HEK293T (cell line): ENCODE data around the gene ZFPM1.

ENCODE experiments used
- CTCF ChIA-PET: fragments of 350-600 bp; formaldehyde crosslinking; extraction: SDS; loops from one replicate; lab custom pipeline; 2021; ENCODE audit warnings: antibody characterized with exemption, inconsistent platforms; lab: Yijun Ruan, JAX
- POLR2A ChIA-PET: fragments of 350-600 bp; formaldehyde crosslinking; extraction: SDS; loops from one replicate; lab custom pipeline; 2020; ENCODE audit warnings: antibody characterized with exemption, inconsistent platforms; lab: Yijun Ruan, JAX
- DNase-seq: peaks from one replicate; pipeline ENCODE4 v3.0.0; 2012; ENCODE audit warnings: mixed read lengths; ENCODE audit errors: extremely low spot score
- ARNT ChIP-seq: fragments of 450-650 bp; IDR thresholded peaks from 2 replicates; pipeline ENCODE4 v1.6.1; 2017; ENCODE audit warnings: mild to moderate bottlenecking
- BHLHE40 ChIP-seq: fragments of 450-650 bp; IDR thresholded peaks from 2 replicates; pipeline ENCODE4 v1.6.1; 2016; ENCODE audit warnings: mild to moderate bottlenecking, moderate library complexity, borderline replicate concordance
- CTBP1 ChIP-seq: fragments of 450-650 bp; IDR thresholded peaks from 2 replicates; pipeline ENCODE4 v1.6.1; 2016; ENCODE audit warnings: borderline replicate concordance
- ELF4 ChIP-seq: fragments of 450-650 bp; IDR thresholded peaks from 2 replicates; pipeline ENCODE4 v1.6.1; 2017; ENCODE audit warnings: antibody characterized with exemption
- FOXA1 ChIP-seq: fragments of 450-650 bp; IDR thresholded peaks from 2 replicates; pipeline ENCODE4 v1.6.1; 2016; ENCODE audit warnings: mild to moderate bottlenecking
- FOXK2 ChIP-seq: fragments of 450-650 bp; IDR thresholded peaks from 2 replicates; pipeline ENCODE4 v1.6.1; 2016; ENCODE audit warnings: mild to moderate bottlenecking
- FOXM1 ChIP-seq: fragments of 450-650 bp; IDR thresholded peaks from 2 replicates; pipeline ENCODE4 v1.6.1; 2017; ENCODE audit warnings: mild to moderate bottlenecking, borderline replicate concordance
- HDGF ChIP-seq: fragments of 450-650 bp; IDR thresholded peaks from 2 replicates; pipeline ENCODE4 v1.6.1; 2017; ENCODE audit warnings: antibody characterized with exemption, borderline replicate concordance
- L3MBTL2 ChIP-seq: fragments of 450-650 bp; conservative IDR thresholded peaks from 2 replicates; pipeline ENCODE4 v1.6.1; 2016; ENCODE audit warnings: mild to moderate bottlenecking
- LEF1 ChIP-seq: fragments of 450-650 bp; IDR thresholded peaks from 2 replicates; pipeline ENCODE4 v1.6.1; 2017; ENCODE audit warnings: mild to moderate bottlenecking, borderline replicate concordance
- NFRKB ChIP-seq: fragments of 450-650 bp; IDR thresholded peaks from 2 replicates; pipeline ENCODE4 v1.6.1; 2016; ENCODE audit warnings: mild to moderate bottlenecking, moderate library complexity
- SP1 ChIP-seq: fragments of 450-650 bp; IDR thresholded peaks from 2 replicates; pipeline ENCODE4 v1.6.1; 2017
- SUZ12 ChIP-seq: fragments of 450-650 bp; IDR thresholded peaks from 2 replicates; pipeline ENCODE4 v1.6.1; 2016; ENCODE audit warnings: mild to moderate bottlenecking
- TARDBP ChIP-seq: fragments of 450-650 bp; IDR thresholded peaks from 2 replicates; pipeline ENCODE4 v1.6.1; 2016
- ZNF384 ChIP-seq: fragments of 450-650 bp; IDR thresholded peaks from 2 replicates; pipeline ENCODE4 v1.6.1; 2016
- TF ChIP-seq, protein P1 (sequence below): fragments of 450-650 bp; IDR thresholded peaks from 2 replicates; pipeline ENCODE4 v1.6.1; 2016

The ZFPM1 gene

DNA sequence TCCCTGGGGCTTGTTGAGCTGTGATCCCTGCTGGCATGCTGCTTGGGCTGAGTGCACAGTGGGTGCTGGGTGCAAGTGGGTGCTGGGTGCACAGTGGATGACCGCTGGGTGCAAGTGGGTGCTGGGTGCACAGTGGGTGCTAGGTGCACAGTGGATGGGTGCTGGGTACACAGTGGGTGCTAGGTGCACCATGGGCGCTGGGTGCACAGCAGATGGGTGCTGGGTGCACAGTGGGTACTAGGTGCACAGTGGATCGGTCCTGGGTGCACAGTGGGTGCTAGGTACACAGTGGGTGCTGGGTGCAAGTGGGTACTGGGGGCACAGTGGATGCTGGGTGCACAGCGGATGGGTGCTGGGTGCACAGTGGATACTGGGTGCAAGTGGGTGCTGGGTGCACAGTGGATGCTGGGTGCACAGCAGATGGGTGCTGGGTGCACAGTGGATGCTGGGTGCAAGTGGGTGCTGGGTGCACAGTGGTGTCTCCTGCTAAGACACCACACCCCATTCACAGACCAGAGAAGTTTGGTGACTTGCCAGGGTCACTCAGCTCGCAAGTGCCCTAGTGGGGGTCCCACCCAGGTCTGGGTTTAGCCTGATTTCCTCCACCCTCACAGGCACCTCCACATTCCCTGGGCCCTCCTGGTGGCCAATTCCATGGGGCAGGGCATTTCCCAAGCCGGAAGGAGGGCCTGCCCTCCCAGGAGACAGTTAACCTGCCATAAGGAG, 33.5 kb downstream of the ZFPM1 start:
- POLR2A ChIA-PET: no interaction called here
- TF ChIP-seq CTBP1 (no peak), LEF1 (no peak), SUZ12 (no peak), ARNT (no peak), FOXM1 (no peak), FOXA1 (no peak), BHLHE40 (no peak)
- CTCF ChIA-PET: no interaction called here
- DNase-seq: no peak

DNA sequence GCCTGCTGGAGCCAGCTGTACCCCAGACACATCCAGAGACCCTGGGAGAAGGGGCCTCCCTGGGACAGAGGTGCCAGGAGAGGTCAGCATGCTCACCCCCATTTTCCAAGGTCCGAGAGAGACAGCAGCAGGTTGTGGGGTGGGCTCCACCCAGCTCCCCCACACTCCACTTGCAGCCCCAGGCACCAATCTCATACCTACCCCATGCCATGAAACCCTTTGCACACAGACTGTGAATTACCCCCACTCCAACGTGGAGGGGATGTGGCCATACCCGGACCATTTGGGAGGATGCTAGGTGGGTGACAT, 34.0 kb downstream of the ZFPM1 start:
- CTCF ChIA-PET: no interaction called here
- POLR2A ChIA-PET: no interaction called here
- DNase-seq: no peak
- TF ChIP-seq HDGF: no peak
- TF ChIP-seq, protein P1, sequence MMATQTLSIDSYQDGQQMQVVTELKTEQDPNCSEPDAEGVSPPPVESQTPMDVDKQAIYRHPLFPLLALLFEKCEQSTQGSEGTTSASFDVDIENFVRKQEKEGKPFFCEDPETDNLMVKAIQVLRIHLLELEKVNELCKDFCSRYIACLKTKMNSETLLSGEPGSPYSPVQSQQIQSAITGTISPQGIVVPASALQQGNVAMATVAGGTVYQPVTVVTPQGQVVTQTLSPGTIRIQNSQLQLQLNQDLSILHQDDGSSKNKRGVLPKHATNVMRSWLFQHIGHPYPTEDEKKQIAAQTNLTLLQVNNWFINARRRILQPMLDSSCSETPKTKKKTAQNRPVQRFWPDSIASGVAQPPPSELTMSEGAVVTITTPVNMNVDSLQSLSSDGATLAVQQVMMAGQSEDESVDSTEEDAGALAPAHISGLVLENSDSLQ: no peak
- TF ChIP-seq SUZ12: no peak
- no peak for TF ChIP-seq FOXM1
- TF ChIP-seq L3MBTL2: no peak
- no peak for TF ChIP-seq LEF1

DNA sequence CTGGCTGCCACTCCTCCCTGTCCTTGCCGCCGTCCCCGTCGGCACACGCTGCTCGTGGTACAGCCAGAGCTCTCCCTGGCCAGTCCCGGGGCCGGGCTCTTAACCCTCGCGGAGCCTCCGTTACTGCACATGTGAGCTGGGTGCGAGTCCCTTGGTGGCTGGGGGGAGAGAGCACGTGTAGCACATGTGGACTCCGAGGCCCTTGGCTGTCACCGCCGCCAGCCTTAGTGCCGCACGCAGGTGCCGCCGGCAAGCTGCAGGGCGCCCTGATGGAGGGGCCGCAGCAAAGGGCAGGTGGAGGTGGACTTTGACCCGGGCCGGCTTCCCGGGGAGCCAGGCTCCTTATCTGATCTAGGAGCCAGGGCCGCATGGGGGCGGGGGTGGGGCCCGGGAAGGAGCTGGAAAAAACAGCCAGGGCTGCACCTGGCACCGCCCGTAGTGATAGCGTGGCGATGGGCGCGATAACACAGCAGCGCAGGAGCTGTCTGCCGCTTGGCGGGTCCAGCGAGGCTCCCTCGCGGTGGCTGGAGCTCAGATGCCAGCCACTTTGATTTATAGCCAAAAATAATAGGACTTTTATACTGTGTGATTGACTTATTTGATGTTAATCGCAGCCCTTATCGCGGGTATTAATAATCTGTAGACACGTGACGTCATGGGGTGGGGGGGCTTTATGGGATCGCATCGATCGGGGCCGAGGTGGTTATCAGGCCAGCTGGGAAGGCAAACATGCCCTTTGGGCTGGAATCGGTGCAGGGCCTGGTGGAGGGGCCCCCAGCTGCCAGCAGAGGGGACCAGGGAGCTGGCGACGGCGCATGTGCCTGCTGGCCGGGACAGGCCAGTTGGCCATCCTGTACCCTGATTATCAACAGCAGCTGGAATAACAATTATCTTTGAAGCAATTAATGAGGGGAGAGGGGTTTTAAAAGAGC, 35.1 kb downstream of the ZFPM1 start:
- DNase-seq: no peak
- TF ChIP-seq, protein P1: 0 out of 2 replicates have a peak, but pooled peaks have one; percentile 48
- no peak for TF ChIP-seq NFRKB
- CTCF ChIA-PET: no interaction called here
- POLR2A ChIA-PET: no interaction called here

DNA sequence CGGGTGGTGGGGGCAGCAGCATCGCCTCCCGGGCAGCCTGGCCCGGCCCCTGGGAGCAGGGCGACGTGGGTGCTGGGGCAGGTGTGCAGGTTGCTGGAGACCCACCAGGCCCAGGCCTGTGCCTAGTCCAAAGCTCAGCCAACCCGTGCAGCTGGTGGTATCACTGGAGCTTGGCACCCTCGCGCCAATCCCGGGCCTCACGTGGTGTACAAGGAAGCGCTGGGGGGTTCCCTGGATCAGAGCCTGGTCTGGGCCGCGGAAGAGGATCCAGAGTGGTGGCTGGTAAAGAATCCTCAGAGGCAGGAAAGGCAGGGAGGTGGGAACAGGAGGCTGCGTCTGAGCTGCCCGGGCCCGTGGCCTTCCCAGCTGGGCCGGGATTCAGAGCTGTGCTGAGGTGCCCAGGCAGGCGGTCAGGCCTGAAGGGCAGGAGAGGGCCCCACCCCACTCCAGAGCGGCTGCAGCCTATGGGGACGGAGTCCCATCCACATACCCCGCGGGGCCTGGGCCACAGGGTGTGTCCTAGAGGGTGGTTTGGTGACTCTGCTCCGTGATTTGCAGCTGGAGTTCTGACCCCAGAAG, 36.2 kb downstream of the ZFPM1 start:
- DNase-seq: no peak
- no peak for TF ChIP-seq FOXM1
- no peak for TF ChIP-seq ZNF384
- TF ChIP-seq ARNT: no peak
- TF ChIP-seq, protein P1: no peak
- TF ChIP-seq NFRKB: no peak
- no peak for TF ChIP-seq BHLHE40
- no peak for TF ChIP-seq HDGF
- no peak for TF ChIP-seq CTBP1
- TF ChIP-seq SP1: no peak
- no peak for TF ChIP-seq TARDBP
- no peak for TF ChIP-seq FOXK2
- TF ChIP-seq LEF1: no peak
- no peak for TF ChIP-seq L3MBTL2
- no peak for TF ChIP-seq SUZ12
- TF ChIP-seq FOXA1: no peak
- TF ChIP-seq ELF4: no peak
- POLR2A ChIA-PET: no interaction called here
- CTCF ChIA-PET: no interaction called here

DNA sequence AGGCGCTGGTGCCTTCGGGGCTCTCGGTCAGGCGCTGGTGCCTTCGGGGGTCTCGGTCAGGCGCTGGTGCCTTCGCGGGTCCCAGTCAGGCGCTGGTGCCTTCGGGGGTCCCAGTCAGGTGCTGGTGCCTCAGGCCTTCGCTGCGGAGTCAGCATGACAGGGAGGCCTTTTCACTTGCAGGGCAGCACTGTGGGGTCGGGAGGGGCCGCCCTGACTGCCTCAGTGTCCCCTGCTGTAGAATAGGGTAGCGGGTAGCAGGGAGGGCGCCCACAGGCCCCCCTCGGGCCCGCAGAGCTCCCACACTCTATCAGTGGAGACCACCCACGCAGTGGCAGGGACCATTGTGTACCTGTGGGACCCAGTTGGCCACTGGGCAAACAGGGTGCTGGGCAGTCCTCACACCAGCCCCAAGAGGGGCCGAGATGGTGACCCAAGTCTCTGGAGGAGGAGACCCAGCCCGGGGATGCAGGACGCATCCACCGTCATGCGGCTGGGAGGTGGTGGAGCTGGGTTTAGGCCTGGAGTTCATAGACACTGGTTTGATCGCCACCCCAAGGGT, 38.0 kb downstream of the ZFPM1 start:
- no peak for TF ChIP-seq FOXM1
- TF ChIP-seq, protein P1: no peak
- no peak for TF ChIP-seq LEF1
- POLR2A ChIA-PET: no interaction called here
- no peak for DNase-seq
- CTCF ChIA-PET: no interaction called here
